Caco-2 (cell line): ENCODE results near the gene SH2D3A. TPM values are rescaled to one million over a fixed set of nuclear protein-coding genes. Genes with fewer than 3 reads are reported as not detected.
A peak's percentile ranks its signal among the peaks of the same experiment; 100 is the strongest.
"Not testable (repeated sequence)": the region's sequence is repeated elsewhere in the genome, so short reads cannot be mapped to it uniquely, and the experiment has no call there.

ENCODE experiments used
- BruUV-seq: library from RNA; stranded (reverse); fragments of 400-500 nt; replicated peaks from 2 replicates; lab custom pipeline; 2021; lab: Mats Ljungman, UMichigan
- CTCF ChIA-PET: fragments of 300-600 bp; sonication (Branson Sonifier 250); formaldehyde crosslinking; loops from one replicate; lab custom pipeline; 2022; ENCODE audit warnings: antibody characterized with exemption; lab: Charles Lee
- POLR2A ChIA-PET: fragments of 300-600 bp; sonication (Branson Sonifier 250); formaldehyde crosslinking; loops from one replicate; lab custom pipeline; 2022; ENCODE audit warnings: antibody characterized with exemption; lab: Charles Lee
- DNase-seq, 2 experiments: peaks; one replicate each; pipeline versions ENCODE4 v3.0.0 to v3.0.0-alpha.2; 2020 to 2022
- H3K27me3 ChIP-seq: replicated peaks from 2 replicates; pipeline ENCODE4 v1.6.0; 2011; ENCODE audit warnings: low read length; ENCODE audit not compliant: control insufficient read depth, insufficient read depth
- H3K36me3 ChIP-seq: 2 replicates; pipeline ENCODE4 v1.5.1; 2011; ENCODE audit warnings: low read length; ENCODE audit not compliant: control insufficient read depth, insufficient read depth
- H3K4me1 ChIP-seq: fragments of 250-450 bp; sonication (Bioruptor Pico); 2 replicates; pipeline ENCODE4 v1.5.1; 2020; ENCODE audit warnings: mild to moderate bottlenecking
- H3K4me3 ChIP-seq: 2 replicates; pipeline ENCODE4 v1.5.1; 2011; ENCODE audit warnings: low read depth, mild to moderate bottlenecking, control low read depth, low read length
- H3K9me3 ChIP-seq: fragments of 250-450 bp; sonication (Bioruptor Pico); 2 replicates; pipeline ENCODE4 v1.5.1; 2020; ENCODE audit warnings: mild to moderate bottlenecking, moderate library complexity
- H3K27ac Mint-ChIP-seq: one replicate; pipeline ENCODE4 v1.8.0; 2022; ENCODE audit warnings: mixed read lengths; ENCODE audit not compliant: unreplicated experiment
- H3K27me3 Mint-ChIP-seq: one replicate; pipeline ENCODE4 v1.8.0; 2022; ENCODE audit warnings: mixed read lengths; ENCODE audit not compliant: insufficient read depth, unreplicated experiment
- H3K36me3 Mint-ChIP-seq: one replicate; pipeline ENCODE4 v1.8.0; 2022; ENCODE audit warnings: mild to moderate bottlenecking, mixed read lengths; ENCODE audit not compliant: insufficient read depth, unreplicated experiment
- H3K4me1 Mint-ChIP-seq: one replicate; pipeline ENCODE4 v1.8.0; 2022; ENCODE audit warnings: low read depth, mixed read lengths; ENCODE audit not compliant: unreplicated experiment
- H3K4me3 Mint-ChIP-seq: one replicate; pipeline ENCODE4 v1.8.0; 2022; ENCODE audit warnings: mild to moderate bottlenecking, moderate library complexity, mixed read lengths; ENCODE audit not compliant: unreplicated experiment
- H3K9me3 Mint-ChIP-seq: one replicate; pipeline ENCODE4 v1.8.0; 2022; ENCODE audit warnings: mixed read lengths; ENCODE audit not compliant: unreplicated experiment
- intact Hi-C: fragments of 100-400 bp; cut with micrococcal nuclease; formaldehyde crosslinking; loops from one replicate; pipeline ENCODE4 v1.10.0; 2022; ENCODE audit not compliant: unreplicated experiment
- total RNA-seq: library from RNA; stranded (reverse); gene quantifications from 2 replicates; pipeline ENCODE4 v1.2.3, GENCODE V29; 2022
- TF ChIP-seq, protein P1 (sequence below), 2 experiments: fragments of 200-600 bp in 1 of 2; IDR thresholded peaks; 1 replicate in 1 of 2; 2 replicates in 1 of 2; pipeline versions ENCODE4 v1.5.1 to v1.8.0; 2011 to 2022; ENCODE audit warnings: antibody characterized with exemption in 1 of 2, control low read depth in 1 of 2, inconsistent platforms in 1 of 2, low read depth in 1 of 2, low read length in 1 of 2, mild to moderate bottlenecking in 1 of 2, moderate library complexity in 1 of 2; ENCODE audit not compliant: insufficient read depth in 1 of 2, severe bottlenecking in 1 of 2, unreplicated experiment in 1 of 2

SH2D3A gene
- total RNA-seq, 1 experiment from 2014 or later, result 20.5 TPM

DNA sequence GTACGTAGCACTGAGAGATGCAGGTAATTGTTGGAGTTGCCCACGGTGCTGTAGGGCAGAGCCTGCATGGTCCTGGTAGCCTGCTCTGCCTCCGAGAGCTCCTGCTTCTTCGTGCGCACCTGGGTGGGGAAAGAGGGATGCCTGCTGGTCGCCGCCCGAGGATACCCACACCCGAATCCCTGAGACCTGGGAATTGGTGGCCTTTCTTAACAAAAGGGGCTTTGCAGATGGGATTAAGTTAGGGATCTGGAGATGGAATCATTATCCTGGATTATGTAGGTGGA, 56.2 kb downstream of the SH2D3A start:
- H3K36me3 Mint-ChIP-seq, result no peaks in the 10 kb centered on the region
- no peak overlapping the region for H3K27ac Mint-ChIP-seq
- no TSS peak for BruUV-seq
- peaks cover 9% of the 10 kb centered on the region for H3K27me3 Mint-ChIP-seq
- no peaks in the 10 kb centered on the region for H3K4me1 Mint-ChIP-seq
- intact Hi-C loops, result no loop called here
- Histone ChIP-seq H3K27me3 (no peaks in the 10 kb centered on the region), H3K36me3 (no peaks in the 10 kb centered on the region), H3K9me3 (no peaks in the 10 kb centered on the region), H3K4me1 (no peaks in the 10 kb centered on the region), H3K4me3 (no peak overlapping the region)
- no peaks in the 10 kb centered on the region for H3K9me3 Mint-ChIP-seq
- ChIA-PET CTCF (no interaction called here), POLR2A (interaction anchor here (0.6 kb wide), 1 partner anchor 70 kb away, joined by 3 read pairs; no protein-coding TSS in a partner anchor)
- DNase-seq, result no peak
- TF ChIP-seq, protein P1, sequence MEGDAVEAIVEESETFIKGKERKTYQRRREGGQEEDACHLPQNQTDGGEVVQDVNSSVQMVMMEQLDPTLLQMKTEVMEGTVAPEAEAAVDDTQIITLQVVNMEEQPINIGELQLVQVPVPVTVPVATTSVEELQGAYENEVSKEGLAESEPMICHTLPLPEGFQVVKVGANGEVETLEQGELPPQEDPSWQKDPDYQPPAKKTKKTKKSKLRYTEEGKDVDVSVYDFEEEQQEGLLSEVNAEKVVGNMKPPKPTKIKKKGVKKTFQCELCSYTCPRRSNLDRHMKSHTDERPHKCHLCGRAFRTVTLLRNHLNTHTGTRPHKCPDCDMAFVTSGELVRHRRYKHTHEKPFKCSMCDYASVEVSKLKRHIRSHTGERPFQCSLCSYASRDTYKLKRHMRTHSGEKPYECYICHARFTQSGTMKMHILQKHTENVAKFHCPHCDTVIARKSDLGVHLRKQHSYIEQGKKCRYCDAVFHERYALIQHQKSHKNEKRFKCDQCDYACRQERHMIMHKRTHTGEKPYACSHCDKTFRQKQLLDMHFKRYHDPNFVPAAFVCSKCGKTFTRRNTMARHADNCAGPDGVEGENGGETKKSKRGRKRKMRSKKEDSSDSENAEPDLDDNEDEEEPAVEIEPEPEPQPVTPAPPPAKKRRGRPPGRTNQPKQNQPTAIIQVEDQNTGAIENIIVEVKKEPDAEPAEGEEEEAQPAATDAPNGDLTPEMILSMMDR (IDR thresholded peaks at IDR 0.05; ENCODE audit: insufficient read depth in 1 of 2, low read depth in 1 of 2, low read length in 1 of 2, severe bottlenecking in 1 of 2, unreplicated experiment in 1 of 2), result no peak
- H3K4me3 Mint-ChIP-seq, result no peak overlapping the region

DNA sequence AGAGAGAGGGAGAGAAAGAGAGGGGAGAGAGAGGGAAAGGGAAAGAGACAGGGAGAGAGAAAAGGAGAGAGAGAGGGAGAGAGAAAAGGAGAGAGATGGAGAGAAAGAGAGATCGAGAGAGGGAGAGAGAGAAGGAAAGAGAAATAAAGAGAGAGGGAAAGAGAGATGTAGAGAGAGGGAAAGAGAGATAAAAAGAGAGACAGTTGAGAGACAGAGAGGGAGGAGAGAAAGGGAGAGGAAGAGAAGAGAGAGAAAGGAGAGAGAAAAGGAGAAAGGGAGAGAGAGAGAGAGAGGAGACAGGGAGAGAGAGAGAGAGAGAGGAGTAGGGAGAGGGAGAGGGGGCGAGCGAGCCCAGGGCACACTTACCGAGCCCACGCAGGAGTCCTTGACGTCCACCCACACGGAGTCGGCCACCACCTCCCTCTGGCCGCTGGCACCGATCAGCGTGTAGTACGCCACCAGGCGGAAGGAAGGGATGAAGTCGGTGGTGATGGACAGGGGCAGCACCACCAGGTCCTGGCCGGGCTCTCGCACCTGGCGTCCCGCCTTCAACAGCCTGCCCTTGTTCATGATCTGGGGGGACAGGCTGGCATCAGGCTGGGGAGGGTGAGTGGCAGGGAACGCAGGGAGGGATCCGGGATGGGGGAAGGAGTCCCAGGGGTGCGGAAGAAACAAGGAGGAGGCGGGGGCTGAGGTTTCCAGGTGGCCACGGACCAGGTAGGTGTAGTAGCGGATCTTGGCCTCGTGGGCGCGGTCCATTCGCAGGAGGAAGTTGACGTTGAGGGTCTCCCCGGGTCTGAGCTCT, 56.8 kb downstream of the SH2D3A start:
- intact Hi-C loops, result no loop called here
- POLR2A ChIA-PET, result no interaction called here

DNA sequence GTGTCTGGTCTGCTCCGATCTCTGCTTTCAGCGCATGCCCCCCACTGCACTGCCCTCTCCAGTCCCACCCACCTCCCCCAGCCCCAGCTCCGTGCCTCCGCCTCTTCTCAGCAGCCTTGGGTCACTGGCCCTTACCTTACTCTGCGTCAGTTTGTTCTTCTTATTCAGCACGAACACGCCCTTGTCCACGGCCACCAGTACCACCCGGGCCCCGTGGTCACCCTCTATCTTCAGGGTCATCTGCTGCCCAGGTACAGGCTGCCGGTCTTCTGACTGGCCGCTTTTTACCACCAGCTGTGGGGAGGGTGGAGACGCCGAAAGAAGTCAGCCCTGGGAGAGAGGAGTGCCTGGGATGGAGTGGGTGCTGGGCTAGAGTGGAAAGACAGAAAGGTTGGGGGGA, 57.7 kb downstream of the SH2D3A start:
- no peak for DNase-seq
- TF ChIP-seq, protein P1 (IDR thresholded peaks at IDR 0.05; ENCODE audit: insufficient read depth in 1 of 2, low read depth in 1 of 2, low read length in 1 of 2, severe bottlenecking in 1 of 2, unreplicated experiment in 1 of 2), result no peak
- Histone ChIP-seq H3K36me3 (no peaks in the 10 kb centered on the region), H3K27me3 (no peaks in the 10 kb centered on the region), H3K9me3 (no peaks in the 10 kb centered on the region), H3K4me1 (no peaks in the 10 kb centered on the region), H3K4me3 (no peak overlapping the region)
- H3K27me3 Mint-ChIP-seq, result peaks cover 9% of the 10 kb centered on the region
- intact Hi-C loops, result no loop called here
- no peak overlapping the region for H3K27ac Mint-ChIP-seq
- H3K4me3 Mint-ChIP-seq, result no peak overlapping the region
- no peaks in the 10 kb centered on the region for H3K36me3 Mint-ChIP-seq
- no TSS peak for BruUV-seq
- ChIA-PET POLR2A (no interaction called here), CTCF (no interaction called here)
- H3K9me3 Mint-ChIP-seq, result no peaks in the 10 kb centered on the region
- no peaks in the 10 kb centered on the region for H3K4me1 Mint-ChIP-seq

More for the DNA sequence above, 56.8 kb downstream of the SH2D3A start:
- no peaks in the 10 kb centered on the region for H3K36me3 ChIP-seq
- Mint-ChIP-seq H3K27me3 (peaks cover 9% of the 10 kb centered on the region), H3K9me3 (no peaks in the 10 kb centered on the region), H3K4me3 (no peak overlapping the region), H3K27ac (peak overlapping the region; percentile 4), H3K36me3 (no peaks in the 10 kb centered on the region), H3K4me1 (no peaks in the 10 kb centered on the region)
- H3K27me3 ChIP-seq, result no peaks in the 10 kb centered on the region
- no peaks in the 10 kb centered on the region for H3K9me3 ChIP-seq
- no peaks in the 10 kb centered on the region for H3K4me1 ChIP-seq
- H3K4me3 ChIP-seq, result no peak overlapping the region
- CTCF ChIA-PET, result no interaction called here
- TF ChIP-seq, protein P1 (IDR thresholded peaks at IDR 0.05; ENCODE audit: insufficient read depth in 1 of 2, low read depth in 1 of 2, low read length in 1 of 2, severe bottlenecking in 1 of 2, unreplicated experiment in 1 of 2), result no peak
- DNase-seq, result no peak
- no TSS peak for BruUV-seq

DNA sequence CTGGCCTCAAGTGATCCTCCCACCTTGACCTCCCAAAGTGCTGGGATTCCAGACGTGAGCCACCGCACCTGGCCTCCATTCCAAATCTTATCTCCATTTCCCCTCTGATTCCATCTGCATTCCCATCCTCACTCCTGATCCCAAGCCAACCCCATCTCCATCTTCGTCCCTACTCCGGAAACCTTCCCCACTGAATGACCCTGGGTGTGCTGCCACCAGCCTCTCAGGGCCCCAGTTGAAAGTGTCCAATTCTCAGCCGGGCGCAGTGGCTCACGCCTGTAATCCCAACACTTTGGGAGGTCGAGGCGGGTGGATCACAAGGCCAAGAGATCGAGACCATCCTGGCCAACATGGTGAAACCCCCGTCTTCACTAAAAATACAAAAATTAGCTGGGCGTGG, 58.3 kb downstream of the SH2D3A start:
- H3K9me3 ChIP-seq, H3K4me1 Mint-ChIP-seq, intact Hi-C loops, H3K27me3 Mint-ChIP-seq, H3K9me3 Mint-ChIP-seq, H3K4me3 ChIP-seq, H3K36me3 ChIP-seq, H3K4me3 Mint-ChIP-seq, H3K27ac Mint-ChIP-seq, CTCF ChIA-PET, H3K36me3 Mint-ChIP-seq, H3K27me3 ChIP-seq, H3K4me1 ChIP-seq, POLR2A ChIA-PET, BruUV-seq, DNase-seq: not testable (repeated sequence)
